HG02870 (cell line): Measurements from ENCODE around the gene SEMA5B.

Experiments used
- ATAC-seq: cut with Tn5 transposase; IDR thresholded peaks from one replicate; pipeline ENCODE4 v1.9.1; 2021; ENCODE audit warnings: mild to moderate bottlenecking, moderate library complexity; ENCODE audit not compliant: unreplicated experiment

Gene SEMA5B

GRCh38 chr3:122975163-122975923, 52.2 kb downstream of the SEMA5B start:
- no peak for ATAC-seq

GRCh38 chr3:122974764-122975162, 52.8 kb downstream of the SEMA5B start:
- no peak for ATAC-seq

- no peak for ATAC-seq
These were observed 53.5 kb downstream of the SEMA5B start for GRCh38 chr3:122973893-122974615.

GRCh38 chr3:122972141-122972540, 55.4 kb downstream of the SEMA5B start:
- ATAC-seq, result no peak

GRCh38 chr3:122969585-122970469, 57.7 kb downstream of the SEMA5B start:
- ATAC-seq, result no peak

DNA sequence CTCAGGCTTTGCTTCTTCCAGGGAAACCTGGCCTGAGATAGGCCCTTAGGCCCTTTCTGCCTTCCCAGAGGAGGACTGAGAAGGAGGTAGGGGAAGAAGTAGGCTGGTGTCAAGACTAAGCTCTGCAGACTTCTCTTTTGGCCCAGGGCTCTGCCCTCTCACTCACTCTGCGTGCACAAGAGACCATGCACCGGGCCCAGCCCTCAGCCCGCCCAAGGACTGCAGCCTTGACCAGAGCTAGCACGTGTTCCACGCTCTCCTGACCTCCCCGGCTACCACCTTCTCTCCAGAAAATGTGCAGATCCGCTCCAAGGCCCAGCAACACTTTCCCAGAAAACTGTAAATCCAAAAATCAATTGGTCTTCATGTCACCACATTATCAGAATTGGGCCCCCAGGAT, 59.8 kb downstream of the SEMA5B start:
- ATAC-seq, result no peak

DNA sequence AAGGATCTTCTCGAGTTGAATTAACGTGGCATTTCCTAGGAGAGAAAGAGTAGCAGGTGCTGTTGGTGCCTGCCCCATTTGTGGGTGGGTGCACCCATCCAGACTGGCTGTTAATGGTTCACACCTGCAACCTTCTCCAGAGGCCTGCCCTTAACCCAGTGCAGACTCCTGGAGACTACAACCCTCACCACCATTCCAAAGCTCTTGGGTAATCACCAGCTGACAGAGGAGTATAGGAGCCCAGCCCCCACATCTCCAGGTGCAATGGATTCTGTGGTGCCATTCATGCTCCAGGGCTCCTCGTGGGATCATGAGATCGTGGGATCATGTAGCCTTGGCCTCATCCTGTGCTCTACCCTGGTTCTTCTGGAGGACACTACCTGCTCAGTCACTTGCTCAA, 60.2 kb downstream of the SEMA5B start:
- no peak for ATAC-seq

DNA sequence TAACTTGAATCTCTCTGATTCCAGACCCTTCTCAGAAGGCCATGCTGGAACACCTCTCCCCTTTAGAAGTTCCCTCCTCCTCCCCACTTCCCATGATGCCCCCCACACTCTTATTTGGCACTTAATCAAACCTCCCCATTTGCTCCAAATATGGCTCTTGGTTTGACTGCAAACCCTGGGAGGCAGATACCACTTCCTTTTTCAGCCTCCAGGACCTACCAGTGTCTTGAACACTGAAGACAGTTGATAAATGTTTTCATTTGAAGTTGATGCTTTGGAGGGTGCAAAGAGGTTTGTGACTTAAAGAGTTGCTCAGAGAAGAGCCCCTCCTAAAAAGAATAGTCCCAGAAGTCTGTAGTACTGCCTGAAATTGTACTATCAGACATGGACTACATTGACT, 61.5 kb downstream of the SEMA5B start:
- ATAC-seq, result no peak

- ATAC-seq, result no peak
These were observed 62.8 kb downstream of the SEMA5B start for GRCh38 chr3:122964811-122965210.

- no peak for ATAC-seq
These were observed 65.4 kb downstream of the SEMA5B start for GRCh38 chr3:122962149-122962548.

DNA sequence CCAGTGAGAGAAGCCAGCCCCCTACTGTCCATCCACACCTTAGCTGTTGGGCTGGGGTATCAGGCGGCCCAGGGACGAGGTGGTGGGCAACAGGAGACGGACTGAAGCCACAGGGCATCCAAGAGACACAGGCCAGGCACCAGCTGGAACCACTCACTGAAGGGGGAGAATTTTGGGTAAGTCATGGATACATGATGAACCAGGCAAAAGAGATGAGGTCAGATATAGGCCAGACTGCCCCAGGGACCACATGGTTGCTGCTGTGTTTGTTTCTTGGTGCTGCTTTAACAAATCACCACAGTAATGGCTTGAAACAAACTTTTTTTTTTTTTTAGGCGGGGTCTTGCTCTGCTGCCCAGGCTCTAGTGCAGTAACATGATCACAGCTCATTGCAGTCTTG, 66.4 kb downstream of the SEMA5B start:
- ATAC-seq, result no peak

- ATAC-seq, result no peak
These were observed 66.9 kb downstream of the SEMA5B start for GRCh38 chr3:122960652-122961051.

GRCh38 chr3:122959339-122959738, 68.2 kb downstream of the SEMA5B start:
- no peak for ATAC-seq

DNA sequence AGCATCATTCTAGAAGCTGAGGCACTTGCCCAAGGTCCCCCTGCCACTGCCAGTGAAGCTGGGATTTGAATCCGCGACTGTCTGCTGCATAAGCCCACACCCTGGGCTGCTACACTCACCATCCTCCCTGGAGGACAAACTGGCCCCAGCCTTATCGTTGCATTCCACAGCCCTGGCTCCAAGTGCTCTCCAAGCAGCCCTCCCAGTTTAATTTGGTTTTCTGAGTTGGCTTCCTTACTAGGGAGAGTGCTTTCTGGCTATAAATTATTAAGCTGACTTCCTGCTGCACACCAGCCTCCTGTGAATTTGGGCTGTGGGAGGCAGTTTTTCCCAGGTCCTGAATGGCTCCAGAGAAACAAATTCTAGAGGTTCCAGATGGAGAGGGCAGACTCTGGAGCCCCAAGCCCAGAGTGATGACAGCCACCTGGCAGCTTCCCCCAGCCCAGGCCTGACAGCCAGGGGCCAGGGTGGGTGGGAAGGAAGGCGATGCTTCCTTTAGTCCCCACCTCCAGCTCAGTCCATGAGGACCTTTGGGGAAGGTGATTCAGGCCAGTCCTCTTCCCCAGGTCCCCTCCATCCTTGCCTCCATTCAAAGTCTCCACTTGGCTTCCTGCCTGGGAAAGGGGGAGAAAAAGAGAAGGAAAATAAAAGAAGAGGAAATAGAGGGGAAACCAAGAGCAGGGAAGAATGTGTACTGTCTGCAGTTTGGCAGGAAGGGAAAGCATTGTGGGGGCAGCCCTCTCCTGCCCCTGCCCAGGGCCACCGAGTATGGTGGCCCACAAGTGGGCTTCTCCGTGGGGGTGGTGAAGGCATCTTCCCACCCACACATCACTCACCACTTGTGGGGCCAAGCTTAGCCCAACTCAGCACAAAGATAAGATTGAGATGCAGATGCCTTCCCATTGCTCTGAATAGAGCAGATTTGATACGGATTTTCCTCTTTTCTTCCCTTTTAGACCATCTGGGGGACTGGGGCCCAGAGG, 69.6 kb downstream of the SEMA5B start:
- no peak for ATAC-seq

- no peak for ATAC-seq
These were observed 70.7 kb downstream of the SEMA5B start for GRCh38 chr3:122956693-122957455.

GRCh38 chr3:122955916-122956692, 71.5 kb downstream of the SEMA5B start:
- no peak for ATAC-seq

DNA sequence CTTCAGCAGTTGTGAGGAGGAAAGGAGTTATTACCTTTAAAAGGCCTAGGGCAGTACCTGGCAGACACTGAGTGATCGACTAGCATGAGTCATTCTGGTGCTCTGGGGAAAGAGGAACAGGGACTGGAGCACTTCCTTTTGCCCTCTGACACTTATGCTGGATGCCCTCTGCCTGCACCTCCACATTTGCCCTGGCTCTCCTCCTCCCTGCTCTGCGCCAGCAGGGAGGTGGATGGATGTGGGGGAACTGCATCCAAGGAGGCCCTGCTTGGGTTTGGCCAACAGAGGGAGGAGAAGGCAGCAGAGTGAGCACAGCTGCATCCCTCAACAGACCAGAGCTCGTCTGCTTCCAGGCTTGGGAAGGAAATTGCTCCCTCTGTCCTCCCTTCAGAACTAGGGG, 75.0 kb downstream of the SEMA5B start:
- no peak for ATAC-seq

DNA sequence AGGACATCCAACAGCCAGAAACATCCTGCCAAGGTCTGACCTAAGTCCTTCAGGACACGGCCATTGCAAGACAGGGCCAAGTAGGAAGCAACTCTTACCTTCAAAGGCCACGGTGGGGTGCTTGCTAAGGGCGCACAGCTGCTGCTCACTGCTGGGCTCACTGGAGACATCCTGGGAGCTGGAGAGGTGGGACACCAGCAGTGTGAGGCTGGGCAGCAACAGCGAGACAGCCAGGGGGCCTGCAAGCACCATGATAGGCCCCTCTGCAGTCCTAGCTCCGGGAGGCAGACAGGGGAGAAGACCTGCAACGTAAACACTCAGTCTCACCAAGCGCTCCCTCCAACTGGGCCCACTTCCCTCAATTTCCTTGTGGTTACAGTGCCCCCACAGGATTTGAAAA, 79.2 kb downstream of the SEMA5B start:
- ATAC-seq, result no peak

DNA sequence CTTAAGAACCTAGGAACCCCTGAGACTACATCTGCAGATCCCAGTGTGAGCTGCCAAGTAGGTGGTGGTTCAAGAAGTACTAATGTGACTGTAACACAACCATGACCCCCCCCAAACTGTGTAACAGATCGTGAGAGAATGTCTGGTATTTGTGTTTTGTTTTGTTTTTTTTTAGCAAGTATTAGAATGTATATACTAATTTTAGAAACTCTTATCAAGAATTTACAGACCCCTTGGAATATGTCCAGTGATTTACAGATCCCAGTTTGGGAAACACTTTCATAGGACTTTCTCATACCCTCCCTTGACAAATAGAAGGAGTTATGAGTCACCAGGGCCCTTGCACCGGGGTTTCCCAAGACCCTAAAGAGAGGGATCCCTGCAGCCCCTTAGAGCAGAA, 79.8 kb downstream of the SEMA5B start:
- ATAC-seq, result no peak
